B cell (primary cell): ENCODE measurements around the gene NCMAP. TPM values are rescaled to one million over a fixed set of nuclear protein-coding genes. Genes with fewer than 3 reads are reported as not detected.

Source experiments
- ATAC-seq: fragments of 200-7000 bp; cut with Tn5 transposase; one replicate; pipeline ENCODE4 v1.10.0; 2021; ENCODE audit warnings: low read depth, mild to moderate bottlenecking, moderate number of reproducible peaks, moderate library complexity
- CTCF ChIA-PET: fragments of 350-600 bp; sonication (Branson Sonifier 250); formaldehyde crosslinking; loops from one replicate; lab custom pipeline; 2021; ENCODE audit warnings: antibody characterized with exemption, inconsistent platforms; lab: Charles Lee
- POLR2A ChIA-PET: fragments of 350-600 bp; sonication (Branson Sonifier 250); formaldehyde crosslinking; loops from one replicate; lab custom pipeline; 2021; ENCODE audit warnings: antibody characterized with exemption; lab: Charles Lee
- DNase-seq: peaks from one replicate; pipeline ENCODE4 v3.0.0; 2013
- H2AFZ ChIP-seq: 2 replicates; pipeline ENCODE4 v1.6.1; 2012; ENCODE audit warnings: mild to moderate bottlenecking, low read depth, low read length; ENCODE audit not compliant: insufficient read depth, poor library complexity, severe bottlenecking
- H3K27ac ChIP-seq, 2 donors: 1 replicate in 1 of 2; 2 replicates in 1 of 2; pipeline ENCODE4 v1.5.1; 2012 to 2013; ENCODE audit warnings: low read length in 2 of 2, mild to moderate bottlenecking in 2 of 2, moderate library complexity in 1 of 2
- H3K27me3 ChIP-seq, 4 experiments: fragments of 200-600 bp in 1 of 4; sonication (generic) in 1 of 4; replicated peaks in 1 of 4; 1 replicate in 2 of 4; 2 replicates in 2 of 4; pipeline versions ENCODE4 v1.6.1 to v1.7.0; 2013 to 2016; ENCODE audit warnings: low read length in 3 of 4, mild to moderate bottlenecking in 2 of 4, mixed read lengths in 1 of 4, moderate library complexity in 1 of 4; ENCODE audit not compliant: insufficient read depth in 4 of 4, control insufficient read depth in 3 of 4; ENCODE audit errors: control extremely low read depth in 1 of 4
- H3K36me3 ChIP-seq, 2 experiments: replicated peaks in 1 of 2; 1 replicate in 1 of 2; 2 replicates in 1 of 2; pipeline versions ENCODE4 v1.6.1 to v1.7.1; 2013; ENCODE audit warnings: low read length in 1 of 2; ENCODE audit not compliant: insufficient read depth in 2 of 2, control insufficient read depth in 1 of 2; ENCODE audit errors: control extremely low read depth in 1 of 2, extremely low read depth in 1 of 2
- H3K4me1 ChIP-seq, 2 donors: fragments of 200-600 bp in 1 of 2; sonication (generic) in 1 of 2; 1 replicate in 1 of 2; 2 replicates in 1 of 2; pipeline versions ENCODE4 v1.5.1 to v1.6.1; 2013 to 2017; ENCODE audit warnings: low read length in 2 of 2; ENCODE audit not compliant: control insufficient read depth in 2 of 2, insufficient read depth in 2 of 2
- H3K4me2 ChIP-seq: replicated peaks from 2 replicates; pipeline ENCODE3; 2012; ENCODE audit warnings: mild to moderate bottlenecking, low read depth, low read length; ENCODE audit not compliant: poor library complexity, severe bottlenecking
- H3K4me3 ChIP-seq, 5 experiments: fragments of 200-600 bp in 1 of 5; sonication (generic) in 1 of 5; 1 replicate in 3 of 5; 2 replicates in 2 of 5; pipeline versions ENCODE4 v1.5.1 to v1.7.0; 2011 to 2016; ENCODE audit warnings: low read length in 4 of 5, mild to moderate bottlenecking in 4 of 5, low read depth in 2 of 5, control low read depth in 1 of 5, moderate library complexity in 1 of 5; ENCODE audit not compliant: insufficient read depth in 1 of 5; ENCODE audit errors: control extremely low read depth in 1 of 5, extremely low read depth in 1 of 5
- H3K79me2 ChIP-seq: fragments of 200-600 bp; sonication (generic); one replicate; pipeline ENCODE4 v1.6.0; 2016; ENCODE audit warnings: low read length; ENCODE audit not compliant: control insufficient read depth, insufficient read depth
- H3K9ac ChIP-seq: fragments of 200-600 bp; sonication (generic); 2 replicates; pipeline ENCODE4 v1.6.1; 2017; ENCODE audit warnings: mild to moderate bottlenecking, low read length, moderate library complexity
- H3K9me3 ChIP-seq, 3 donors: one replicate each; pipeline versions ENCODE4 v1.6.1 to v1.7.1; 2013; ENCODE audit warnings: low read length in 2 of 3; ENCODE audit not compliant: control insufficient read depth in 2 of 3, insufficient read depth in 1 of 3; ENCODE audit errors: control extremely low read depth in 1 of 3
- H4K20me1 ChIP-seq: 2 replicates; pipeline ENCODE4 v1.6.0; 2012; ENCODE audit warnings: mild to moderate bottlenecking, low read length; ENCODE audit not compliant: insufficient read depth, control insufficient read depth, poor library complexity, severe bottlenecking
- H3K27ac Mint-ChIP-seq: one replicate; pipeline ENCODE4 v1.8.0; 2021; ENCODE audit warnings: mixed read lengths
- H3K27me3 Mint-ChIP-seq: one replicate; pipeline ENCODE4 v1.8.0; 2021; ENCODE audit warnings: mixed read lengths
- H3K4me1 Mint-ChIP-seq: one replicate; pipeline ENCODE4 v1.8.0; 2021; ENCODE audit warnings: mixed read lengths
- H3K4me3 Mint-ChIP-seq: one replicate; pipeline ENCODE4 v1.8.0; 2021; ENCODE audit warnings: mixed read lengths
- H3K9me3 Mint-ChIP-seq: one replicate; pipeline ENCODE4 v1.8.0; 2022; ENCODE audit warnings: mixed read lengths; ENCODE audit not compliant: insufficient read depth
- EZH2 ChIP-seq: IDR thresholded peaks from 2 replicates; pipeline ENCODE4 v1.6.1; 2012; ENCODE audit warnings: borderline replicate concordance, low read depth, mild to moderate bottlenecking, moderate library complexity, low read length; ENCODE audit not compliant: insufficient read depth, poor library complexity, severe bottlenecking
- WGBS: methylation state at CpG from one replicate; pipeline ENCODE4 v1.1.5; 2013; ENCODE audit warnings: missing lambda C conversion rate; ENCODE audit not compliant: insufficient coverage; 5-methylcytosine and 5-hydroxymethylcytosine counted together
- intact Hi-C: fragments of 100-400 bp; cut with micrococcal nuclease; formaldehyde crosslinking; loops from one replicate; pipeline ENCODE4 v1.10.0; 2022
- polyA plus RNA-seq: library from polyadenylated mRNA; depleted of rRNA; stranded (reverse); fragments of >200 nt; gene quantifications from 2 replicates; pipeline ENCODE4 v1.2.3, GENCODE V29; 2012
- total RNA-seq, 2 donors: library from RNA; stranded (reverse); fragments of 120-200 nt in 1 of 2; gene quantifications; 1 replicate in 1 of 2; 2 replicates in 1 of 2; pipeline versions ENCODE4 v1.2.3 to v1.2.4, GENCODE V29; 2013 to 2022
- TF ChIP-seq, protein P1 (sequence below): fragments of 200-600 bp; IDR thresholded peaks from one replicate; pipeline ENCODE4 v1.8.0; 2022; ENCODE audit warnings: antibody characterized with exemption, mild to moderate bottlenecking

Gene NCMAP
- total and polyA plus RNA-seq, 2 donors (not counting 1 experiment from before 2014, with no cell fraction given) = not detected

DNA sequence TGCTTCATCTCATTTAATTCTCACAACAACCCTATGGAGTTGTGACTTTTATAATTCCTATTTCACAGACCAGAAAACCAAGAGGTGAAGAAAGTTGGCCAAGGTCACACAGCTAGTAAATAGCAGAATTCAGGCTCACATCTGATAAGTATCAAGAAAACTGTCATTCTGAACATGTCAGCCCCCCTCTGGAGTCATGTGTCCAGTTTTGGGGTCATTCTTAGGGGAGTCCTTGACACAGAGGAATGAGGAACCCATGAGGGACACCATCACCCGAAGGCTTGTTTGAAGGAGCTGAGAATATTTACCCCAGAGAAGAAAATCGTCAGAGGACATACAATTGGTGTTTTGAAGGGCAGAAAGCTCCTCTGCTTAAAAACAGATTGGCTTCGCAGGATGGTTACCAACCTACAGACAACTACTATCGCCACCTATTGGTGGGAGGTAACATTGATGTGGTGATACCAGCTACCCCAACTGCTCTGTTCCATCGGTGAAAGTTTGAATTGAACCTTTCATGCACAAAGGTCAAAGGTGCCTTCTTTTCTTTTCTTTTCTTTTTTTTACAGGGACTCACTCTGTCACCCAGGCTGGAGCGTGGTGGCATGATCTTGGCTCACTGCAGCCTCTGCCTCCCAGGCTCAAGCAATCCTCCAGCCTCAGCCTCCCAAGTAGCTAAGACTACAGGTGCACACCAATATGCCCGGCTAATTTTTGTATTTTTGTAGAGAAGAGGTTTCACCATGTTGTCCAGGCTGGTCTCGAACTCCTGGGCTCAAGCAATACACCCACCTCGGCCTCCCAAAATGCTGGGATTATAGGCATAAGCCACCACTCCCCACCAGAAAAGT, 31.3 kb downstream of the NCMAP start:
- DNase-seq (peak; percentile 81), ATAC-seq (peak; percentile 94)
- 0% methylated on average over 1 of the region's 9 CpGs for WGBS
- ChIA-PET POLR2A (interaction anchor here (0.7 to 1.4 kb wide), 5 partner anchors 52 to 385 kb away, joined by 3 to 5 read pairs (median 4); partner anchors contain the start of gene NIPAL3), CTCF (interaction anchor here (0.6 to 5.4 kb wide), 64 partner anchors 9 to 569 kb away, joined by 3 to 133 read pairs (median 5); partner anchors contain the start of genes NIPAL3, RCAN3, SRRM1 and STPG1)
- Histone ChIP-seq H3K36me3 (no peaks in the 10 kb centered on the region), H3K9ac (no peak overlapping the region), H3K27ac (no peak overlapping the region), H3K4me1 (peaks cover 4% of the 10 kb centered on the region in 2 donors), H3K4me2 (no peak overlapping the region), H3K27me3 (peaks cover 0 to 3% (median 0%) of the 10 kb centered on the region in 4 experiments), H3K4me3 (no peak overlapping the region), H3K9me3 (no peaks in the 10 kb centered on the region), H2AFZ (peak overlapping the region; percentile 75), H3K79me2 (no peaks in the 10 kb centered on the region), H4K20me1 (no peaks in the 10 kb centered on the region)
- TF ChIP-seq EZH2 = no peak
- TF ChIP-seq, protein P1, sequence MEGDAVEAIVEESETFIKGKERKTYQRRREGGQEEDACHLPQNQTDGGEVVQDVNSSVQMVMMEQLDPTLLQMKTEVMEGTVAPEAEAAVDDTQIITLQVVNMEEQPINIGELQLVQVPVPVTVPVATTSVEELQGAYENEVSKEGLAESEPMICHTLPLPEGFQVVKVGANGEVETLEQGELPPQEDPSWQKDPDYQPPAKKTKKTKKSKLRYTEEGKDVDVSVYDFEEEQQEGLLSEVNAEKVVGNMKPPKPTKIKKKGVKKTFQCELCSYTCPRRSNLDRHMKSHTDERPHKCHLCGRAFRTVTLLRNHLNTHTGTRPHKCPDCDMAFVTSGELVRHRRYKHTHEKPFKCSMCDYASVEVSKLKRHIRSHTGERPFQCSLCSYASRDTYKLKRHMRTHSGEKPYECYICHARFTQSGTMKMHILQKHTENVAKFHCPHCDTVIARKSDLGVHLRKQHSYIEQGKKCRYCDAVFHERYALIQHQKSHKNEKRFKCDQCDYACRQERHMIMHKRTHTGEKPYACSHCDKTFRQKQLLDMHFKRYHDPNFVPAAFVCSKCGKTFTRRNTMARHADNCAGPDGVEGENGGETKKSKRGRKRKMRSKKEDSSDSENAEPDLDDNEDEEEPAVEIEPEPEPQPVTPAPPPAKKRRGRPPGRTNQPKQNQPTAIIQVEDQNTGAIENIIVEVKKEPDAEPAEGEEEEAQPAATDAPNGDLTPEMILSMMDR = peak; percentile 81
- no peak overlapping the region for H3K4me3 Mint-ChIP-seq
- no peaks in the 10 kb centered on the region for H3K9me3 Mint-ChIP-seq
- intact Hi-C loops = loop anchor here (1.0 to 10.0 kb wide), 4 partner anchors 52 to 516 kb away; partner anchors contain the start of gene RCAN3
- H3K4me1 Mint-ChIP-seq = peaks cover 8% of the 10 kb centered on the region
- no peaks in the 10 kb centered on the region for H3K27me3 Mint-ChIP-seq
- no peak overlapping the region for H3K27ac Mint-ChIP-seq

DNA sequence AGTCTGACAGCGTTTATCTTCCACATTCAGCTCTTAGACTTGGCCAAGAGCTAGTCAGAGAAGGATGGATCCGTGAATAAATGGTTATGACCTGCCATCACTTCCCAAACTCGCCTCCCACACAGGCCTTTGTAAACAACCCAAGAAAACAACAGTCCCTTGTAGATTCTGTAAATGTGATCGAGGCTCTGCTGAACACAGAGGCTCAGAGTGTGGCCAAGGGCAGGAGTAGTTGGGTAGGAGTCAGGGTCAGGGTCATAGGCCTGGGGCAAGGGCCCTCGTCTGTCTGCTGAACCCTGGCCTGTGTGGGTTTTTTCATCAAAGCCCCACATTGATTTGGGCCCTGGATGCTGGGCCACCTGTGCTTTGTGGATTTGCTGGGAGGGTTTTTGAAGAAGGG, 32.7 kb downstream of the NCMAP start:
- H3K27me3 ChIP-seq = peaks cover 0 to 3% (median 0%) of the 10 kb centered on the region in 4 experiments
- H3K4me1 Mint-ChIP-seq = peaks cover 8% of the 10 kb centered on the region
- no peak overlapping the region for H3K4me3 ChIP-seq
- H3K27ac ChIP-seq = no peak overlapping the region
- H3K9me3 Mint-ChIP-seq = no peaks in the 10 kb centered on the region
- peaks cover 4% of the 10 kb centered on the region in 2 donors for H3K4me1 ChIP-seq
- H4K20me1 ChIP-seq = no peaks in the 10 kb centered on the region
- WGBS = 82% methylated on average over 1 of the region's 5 CpGs
- H3K27me3 Mint-ChIP-seq = no peaks in the 10 kb centered on the region
- no peak overlapping the region for H3K4me2 ChIP-seq
- no peak overlapping the region for H3K27ac Mint-ChIP-seq
- H3K9ac ChIP-seq = no peak overlapping the region
- no peak overlapping the region for H3K4me3 Mint-ChIP-seq
- ATAC-seq = no peak
- H2AFZ ChIP-seq = no peak overlapping the region
- intact Hi-C loops = loop anchor here (10.0 kb wide), 1 partner anchor 54 kb away; no protein-coding TSS in a partner anchor
- CTCF ChIA-PET = interaction anchor here (0.9 to 5.4 kb wide), 9 partner anchors 15 to 438 kb away, joined by 3 to 133 read pairs (median 19); partner anchors contain the start of genes NIPAL3, RCAN3, SRRM1 and STPG1
- no peak for DNase-seq
- POLR2A ChIA-PET = no interaction called here
- no peaks in the 10 kb centered on the region for H3K79me2 ChIP-seq
- H3K9me3 ChIP-seq = no peaks in the 10 kb centered on the region
- no peaks in the 10 kb centered on the region for H3K36me3 ChIP-seq
- no peak for TF ChIP-seq EZH2
- TF ChIP-seq, protein P1 = no peak
